Small intestine (tissue), 7 donors: ENCODE data around the gene TLR9. TPM values are rescaled to one million over a fixed set of nuclear protein-coding genes. Genes with fewer than 3 reads are reported as not detected.

Source experiments
- DNase-seq, 2 donors: peaks; one replicate each; pipeline versions ENCODE4 v3.0.0 to v3.0.0-alpha.2; 2013
- FAIRE-seq: peaks from 2 replicates; lab custom pipeline; 2012; peaks lifted over from hg19 to GRCh38; lab: Jason Lieb, UNC
- H3K27ac ChIP-seq, 3 donors: one replicate each; pipeline ENCODE4 v1.5.1; 2013; ENCODE audit warnings: low read length in 2 of 3, mild to moderate bottlenecking in 2 of 3, control low read depth in 1 of 3, inconsistent platforms in 1 of 3, low read depth in 1 of 3, moderate library complexity in 1 of 3
- H3K27me3 ChIP-seq, 3 donors: one replicate each; pipeline ENCODE4 v1.6.1; 2013; ENCODE audit warnings: low read length in 3 of 3, inconsistent platforms in 1 of 3; ENCODE audit not compliant: control insufficient read depth in 3 of 3, insufficient read depth in 3 of 3
- H3K36me3 ChIP-seq, 3 donors: one replicate each; pipeline ENCODE4 v1.6.1; 2013; ENCODE audit warnings: low read length in 3 of 3, inconsistent platforms in 1 of 3, low read depth in 1 of 3, mild to moderate bottlenecking in 1 of 3, moderate library complexity in 1 of 3; ENCODE audit not compliant: control insufficient read depth in 3 of 3, insufficient read depth in 2 of 3
- H3K4me1 ChIP-seq, 3 donors: one replicate each; pipeline ENCODE4 v1.6.1; 2013; ENCODE audit warnings: low read length in 2 of 3, inconsistent platforms in 1 of 3, low read depth in 1 of 3, mild to moderate bottlenecking in 1 of 3, moderate library complexity in 1 of 3; ENCODE audit not compliant: control insufficient read depth in 3 of 3, insufficient read depth in 2 of 3
- H3K4me3 ChIP-seq, 3 donors: one replicate each; pipeline ENCODE4 v1.5.1; 2013; ENCODE audit warnings: low read length in 3 of 3, control low read depth in 1 of 3, inconsistent platforms in 1 of 3, low read depth in 1 of 3, mild to moderate bottlenecking in 1 of 3, moderate library complexity in 1 of 3
- H3K9me3 ChIP-seq, 2 donors: one replicate each; pipeline ENCODE4 v1.6.1; 2013; ENCODE audit warnings: low read depth in 1 of 2, low read length in 1 of 2; ENCODE audit not compliant: control insufficient read depth in 2 of 2, insufficient read depth in 1 of 2
- WGBS, 3 donors: extraction: QIAGEN DNeasy Blood & Tissue Kit; methylation state at CpG; one replicate each; pipeline ENCODE4 v1.1.7; 2013; 5-methylcytosine and 5-hydroxymethylcytosine counted together
- polyA plus RNA-seq, 4 donors: library from polyadenylated mRNA; stranded (reverse) in 3 of 4; unstranded in 1 of 4; fragments of 200-250 nt in 3 of 4; fragments of 120-200 nt in 1 of 4; gene quantifications; one replicate each; pipeline versions ENCODE4 v1.2.1 to v1.2.3, GENCODE V29; 2013
- donor health status: healthy with polysubstance abuse.
- donor health status: control.
- donor health status: control.
- donor health status: Bipolar disorder and iron deficiency.
- donor health status: healthy.

The TLR9 gene
- polyA plus RNA-seq, 4 donors, result 0.12 to 0.30 TPM; not detected in 2

GRCh38 chr3:52245322-52246263, 20.1 kb upstream of the TLR9 start, which contains the start of gene PPM1M:
PPM1M (plus strand) TSS chr3:52245759; CDS start chr3:52245825, 66 bp downstream.
- H3K36me3 ChIP-seq, result peaks cover 0 to 32% (median 0%) of the 10 kb centered on the region in 3 donors
- H3K27ac ChIP-seq, result peak within 1 kb of the TSS in 2 of 3 donors; percentile 72 to 91
- peaks cover 0 to 7% (median 0%) of the 10 kb centered on the region in 3 donors for H3K4me1 ChIP-seq
- H3K4me3 ChIP-seq, result peak within 1 kb of the TSS; percentile 50 to 58 (median 52)
- FAIRE-seq (no peak), DNase-seq (peak; percentile 42 to 81)
- H3K9me3 ChIP-seq, result peaks cover 0 to 4% of the 10 kb centered on the region in 2 donors
- peaks cover 0 to 14% (median 0%) of the 10 kb centered on the region in 3 donors for H3K27me3 ChIP-seq
- WGBS, 3 donors, result 1 to 3% (median 2%) methylated on average over 67 to 98 of the region's 98 CpGs

DNA sequence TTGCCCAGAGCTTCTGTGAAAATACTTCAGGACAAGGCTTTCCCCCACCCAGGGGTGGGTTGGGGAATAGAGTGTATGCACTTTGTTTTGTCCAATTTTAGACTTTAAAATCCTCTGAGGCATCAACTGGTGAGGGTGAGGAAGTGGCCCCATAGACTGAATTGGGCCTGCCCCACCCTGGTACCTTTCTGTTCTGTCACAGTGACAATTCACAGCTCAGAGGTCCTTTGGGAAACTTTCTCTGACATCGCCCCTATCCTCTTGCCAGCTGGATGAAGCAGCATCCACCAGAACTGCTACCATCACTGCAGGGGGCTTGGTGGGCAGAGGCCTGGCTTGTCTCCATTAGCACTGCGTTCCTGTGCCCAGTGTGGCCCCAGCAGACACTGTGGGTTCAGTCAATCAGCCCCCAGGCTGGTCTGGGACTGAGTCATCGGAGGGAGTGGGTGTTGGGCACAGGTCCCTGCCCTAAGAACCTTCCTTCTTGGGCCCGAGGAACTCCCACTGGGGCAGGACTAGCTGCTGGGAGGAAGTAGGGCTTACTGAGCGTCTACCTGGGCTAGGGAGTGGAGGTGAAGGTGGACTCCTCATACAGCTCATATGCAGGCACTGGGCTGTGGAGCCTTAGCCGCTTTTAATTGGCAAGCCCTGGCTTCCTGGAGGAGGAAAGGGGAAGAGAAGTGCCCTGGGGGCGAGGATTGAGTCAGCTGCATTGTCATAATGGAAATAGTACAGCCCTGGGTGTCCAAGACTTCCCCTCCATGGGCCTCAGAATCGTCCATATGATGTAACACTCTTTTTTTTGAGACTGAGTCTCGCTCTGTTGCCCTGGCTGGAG, 18.6 kb upstream of the TLR9 start:
- DNase-seq (no peak), FAIRE-seq (no peak)
- no peak overlapping the region for H3K4me3 ChIP-seq
- peaks cover 0 to 17% (median 0%) of the 10 kb centered on the region in 3 donors for H3K4me1 ChIP-seq
- peaks cover 0 to 14% (median 0%) of the 10 kb centered on the region in 3 donors for H3K27me3 ChIP-seq
- peaks cover 0 to 4% of the 10 kb centered on the region in 2 donors for H3K9me3 ChIP-seq
- H3K27ac ChIP-seq, result peak overlapping the region in 2 of 3 donors; percentile 15 to 91
- H3K36me3 ChIP-seq, result peaks cover 0 to 19% (median 0%) of the 10 kb centered on the region in 3 donors
- 69 to 73% (median 70%) methylated on average over 9 of the region's 9 CpGs for WGBS, 3 donors

GRCh38 chr3:52242039-52242438, 16.6 kb upstream of the TLR9 start:
- Histone ChIP-seq H3K4me3 (no peak overlapping the region), H3K36me3 (peaks cover 0 to 9% (median 0%) of the 10 kb centered on the region in 3 donors), H3K4me1 (peaks cover 0 to 32% (median 8%) of the 10 kb centered on the region in 3 donors), H3K27me3 (peaks cover 0 to 14% (median 0%) of the 10 kb centered on the region in 3 donors), H3K9me3 (peaks cover 0 to 4% of the 10 kb centered on the region in 2 donors), H3K27ac (no peak overlapping the region)
- WGBS, 3 donors, result 64 to 81% (median 73%) methylated on average over 1 of the region's 1 CpG
- DNase-seq (no peak), FAIRE-seq (no peak)

DNA sequence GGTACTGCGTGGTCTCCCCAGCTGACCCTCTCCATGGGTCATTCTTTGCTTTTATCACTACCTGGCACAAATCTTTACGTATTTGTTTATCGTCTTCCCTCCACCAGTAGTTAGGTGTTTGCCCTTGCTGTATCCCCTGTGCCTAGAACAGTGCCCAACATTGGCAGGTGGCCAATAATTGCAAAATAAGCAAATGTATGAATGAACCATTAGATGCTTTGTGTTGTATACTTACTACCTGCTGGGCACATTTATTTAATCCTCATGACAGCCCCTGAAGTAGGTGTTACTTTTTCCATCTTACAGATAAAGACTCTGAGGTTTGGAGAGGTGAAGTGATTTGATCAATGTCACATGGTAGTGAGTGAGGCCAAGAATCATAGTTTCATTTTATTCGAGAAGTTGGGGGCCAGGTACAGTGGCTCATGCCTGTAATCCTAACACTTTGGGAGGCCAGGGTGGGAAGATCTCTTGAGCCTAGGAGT, 15.5 kb upstream of the TLR9 start:
- no peak for FAIRE-seq
- peaks cover 0 to 33% (median 8%) of the 10 kb centered on the region in 3 donors for H3K4me1 ChIP-seq

DNA sequence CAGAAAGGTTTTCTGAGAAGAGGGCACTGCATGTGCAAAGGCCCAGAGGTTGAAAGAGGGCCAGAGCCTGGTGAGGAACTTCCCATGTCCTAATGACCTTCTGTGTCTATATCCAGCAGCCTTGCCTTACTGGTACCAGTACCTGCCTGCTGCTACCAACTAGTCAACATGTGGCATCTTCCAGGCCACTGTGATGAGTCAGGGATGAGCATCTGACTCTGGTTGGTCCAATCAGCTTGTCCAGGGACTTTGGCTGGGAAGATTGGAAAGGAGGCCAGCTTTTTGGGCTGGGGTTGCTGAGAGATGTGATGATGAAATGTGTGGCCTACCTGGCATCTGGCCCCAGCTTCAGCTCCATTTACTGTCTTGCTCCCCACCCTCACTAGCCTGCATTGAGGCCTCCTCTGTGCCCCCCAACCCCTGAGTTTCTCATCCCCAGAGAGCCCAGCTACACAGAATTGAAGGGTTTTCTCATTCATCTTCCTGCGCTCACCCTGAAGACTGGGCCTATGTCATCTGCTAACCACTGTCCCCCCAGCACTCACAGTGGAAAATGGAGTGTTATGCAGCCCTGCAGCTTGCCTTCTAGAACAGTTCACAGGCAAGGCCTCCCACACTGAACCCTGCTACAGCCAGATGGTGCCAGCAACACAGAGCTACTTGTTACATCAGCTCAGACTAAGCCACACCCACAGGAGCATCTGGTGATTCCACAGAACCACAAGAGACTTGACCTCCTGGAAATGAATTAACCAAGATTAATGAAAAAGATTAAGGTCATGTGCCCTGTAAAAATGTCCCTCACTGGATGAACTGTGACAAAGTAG, 14.8 kb upstream of the TLR9 start:
- H3K27me3 ChIP-seq, result peaks cover 0 to 8% (median 0%) of the 10 kb centered on the region in 3 donors
- peak overlapping the region in 1 of 3 donors; percentile 76 for H3K27ac ChIP-seq
- peaks cover 0 to 32% (median 8%) of the 10 kb centered on the region in 3 donors for H3K4me1 ChIP-seq
- DNase-seq (peak; percentile 42 to 46), FAIRE-seq (no peak)
- peaks cover 0 to 13% (median 2%) of the 10 kb centered on the region in 3 donors for H3K36me3 ChIP-seq
- H3K4me3 ChIP-seq, result peak overlapping the region in 1 of 3 donors; percentile 100
- WGBS, 3 donors, result 83 to 100% (median 95%) methylated on average over 1 of the region's 1 CpG
- peaks cover 0 to 4% of the 10 kb centered on the region in 2 donors for H3K9me3 ChIP-seq

More for the DNA sequence above, 15.5 kb upstream of the TLR9 start:
- Histone ChIP-seq H3K4me3 (no peak overlapping the region), H3K27ac (peak overlapping the region in 1 of 3 donors; percentile 76), H3K27me3 (peaks cover 0 to 11% (median 0%) of the 10 kb centered on the region in 3 donors), H3K9me3 (peaks cover 0 to 4% of the 10 kb centered on the region in 2 donors), H3K36me3 (peaks cover 0 to 10% (median 2%) of the 10 kb centered on the region in 3 donors)
- no peak for DNase-seq
- WGBS, 3 donors, result 86 to 90% (median 88%) methylated on average over 4 of the region's 4 CpGs

DNA sequence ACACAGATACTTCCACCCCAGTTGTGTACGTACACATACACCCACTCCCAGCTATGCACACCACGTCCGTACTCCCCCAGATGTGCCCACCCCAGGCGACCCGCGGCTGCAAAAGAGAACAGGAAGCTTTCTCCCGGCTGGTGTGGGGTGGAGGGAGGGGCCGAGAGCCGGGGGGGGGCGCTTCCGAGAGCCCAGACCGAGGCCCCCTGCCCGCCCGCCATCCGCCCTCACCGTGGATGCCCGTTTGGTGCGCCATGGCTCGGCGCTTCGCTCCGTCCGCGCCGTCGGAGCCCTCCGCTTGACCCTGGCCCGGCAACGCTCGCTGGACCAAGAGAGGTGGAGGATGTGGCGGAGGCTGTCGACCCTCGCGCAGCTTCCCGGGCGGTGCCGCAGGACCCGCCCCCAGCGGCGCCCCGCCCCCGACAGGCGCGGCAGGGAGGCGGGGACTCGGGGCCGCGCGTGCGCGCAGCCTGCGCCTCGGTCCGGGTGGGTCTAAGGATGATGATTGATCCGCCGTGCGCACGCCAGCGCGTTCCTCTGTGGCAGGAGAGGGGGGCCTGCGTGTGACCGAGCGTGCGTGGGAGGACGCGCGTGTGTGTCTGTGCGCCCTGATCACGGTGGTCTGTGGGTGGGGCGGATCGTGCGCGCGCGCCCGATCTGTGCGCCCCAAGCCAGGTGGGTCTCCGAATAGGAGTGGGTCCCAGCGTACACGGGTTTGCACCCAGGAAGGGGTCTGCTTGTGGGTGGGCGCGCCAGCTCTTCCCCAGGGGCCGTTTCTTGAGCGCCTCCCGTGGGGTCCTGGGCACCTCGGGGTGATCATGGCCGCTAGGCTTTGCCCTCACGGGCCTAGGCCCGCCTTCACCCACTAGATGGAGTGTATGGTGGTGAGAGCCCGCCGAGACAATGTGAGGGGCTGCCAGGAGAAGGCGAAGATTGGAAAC, 13.6 kb upstream of the TLR9 start, which contains the start of gene TWF2:
Gene TWF2, minus strand, starts transcription at position 398 of the 941 bp plus-strand sequence. Its CDS starts 142 bp downstream, at position 256.
- Histone ChIP-seq H3K27ac (peak within 1 kb of the TSS; percentile 56 to 94 (median 72)), H3K4me1 (peaks cover 0 to 26% (median 8%) of the 10 kb centered on the region in 3 donors), H3K4me3 (peak within 1 kb of the TSS; percentile 81 to 100 (median 82)), H3K27me3 (peaks cover 0 to 3% (median 0%) of the 10 kb centered on the region in 3 donors), H3K36me3 (peaks cover 0 to 24% (median 2%) of the 10 kb centered on the region in 3 donors), H3K9me3 (peaks cover 0 to 4% of the 10 kb centered on the region in 2 donors)
- peak; percentile 78 to 90 for DNase-seq
- WGBS, 3 donors, result 0% methylated on average over 88 to 92 of the region's 92 CpGs
- no peak for FAIRE-seq
